HepG2 (cell line): ENCODE data around the gene DUS1L. TPM values are rescaled to one million over a fixed set of nuclear protein-coding genes. Genes with fewer than 3 reads are reported as not detected.

Experiments
- ELF1 ChIP-seq: sonication (generic); formaldehyde crosslinking; IDR thresholded peaks from 2 replicates; pipeline ENCODE4 v1.4.0; 2020; ENCODE audit warnings: missing genetic modification reagents
- ERF ChIP-seq: IDR thresholded peaks from 2 replicates; pipeline ENCODE4 v1.6.1; 2018; ENCODE audit warnings: missing biosample characterization, missing genetic modification reagents
- TBL1XR1 ChIP-seq: fragments of 150-350 bp; IDR thresholded peaks from 2 replicates; pipeline ENCODE4 v1.6.1; 2014; ENCODE audit warnings: borderline replicate concordance, low read length; ENCODE audit not compliant: partially characterized antibody
- ZNF589 ChIP-seq: sonication (generic); formaldehyde crosslinking; conservative IDR thresholded peaks from 2 replicates; pipeline ENCODE4 v1.8.0; 2022; ENCODE audit warnings: mild to moderate bottlenecking, moderate library complexity, missing genetic modification reagents
- ZNF672 ChIP-seq: sonication (generic); formaldehyde crosslinking; IDR thresholded peaks from 2 replicates; pipeline ENCODE4 v1.8.1; 2022; ENCODE audit warnings: missing genetic modification reagents
- ZNF703 ChIP-seq: sonication (generic); formaldehyde crosslinking; IDR thresholded peaks from 2 replicates; pipeline ENCODE4 v1.5.1; 2020; ENCODE audit warnings: missing genetic modification reagents, mild to moderate bottlenecking, moderate library complexity, borderline replicate concordance
- polyA plus RNA-seq, 8 experiments: library from polyadenylated mRNA; depleted of rRNA in 3 of 8; stranded (reverse) in 7 of 8; unstranded in 1 of 8; fragments of >200 nt; fragmentation: Illumina TruSeq in 4 of 8; extraction: Trizol in 4 of 8; gene quantifications; 2 replicates each; pipeline versions ENCODE4 v1.2.1 to v1.2.3, GENCODE V29; 2011 to 2016; ENCODE audit warnings: low read depth in 4 of 8, missing spikeins in 1 of 8, mixed read lengths in 1 of 8; ENCODE audit not compliant: insufficient read depth in 1 of 8
- total RNA-seq, 5 experiments: library from RNA; depleted of rRNA; stranded (reverse); fragments of >200 nt; fragmentation: Illumina TruSeq; extraction: Trizol; gene quantifications; 2 replicates each; pipeline ENCODE4 v1.2.3, GENCODE V29; 2016; ENCODE audit warnings: low read depth in 1 of 5
- TF ChIP-seq, protein P1 (sequence below): sonication (generic); formaldehyde crosslinking; IDR thresholded peaks from 2 replicates; pipeline ENCODE4 v1.5.0; 2020; ENCODE audit warnings: missing genetic modification reagents
- TF ChIP-seq, protein P2 (sequence below): sonication (generic); IDR thresholded peaks from 2 replicates; pipeline ENCODE4 v1.6.1; 2016; ENCODE audit warnings: low read depth, borderline replicate concordance
- TF ChIP-seq, protein P3 (sequence below): sonication (generic); formaldehyde crosslinking; IDR thresholded peaks from 2 replicates; pipeline ENCODE4 v1.9.0; 2022; ENCODE audit warnings: missing genetic modification reagents, mild to moderate bottlenecking, borderline replicate concordance
- TF ChIP-seq, protein P4 (sequence below): sonication (generic); formaldehyde crosslinking; IDR thresholded peaks from 2 replicates; pipeline ENCODE4 v1.4.0; 2020; ENCODE audit warnings: missing genetic modification reagents, mild to moderate bottlenecking, borderline replicate concordance
- TF ChIP-seq, protein P5 (sequence below): sonication (generic); formaldehyde crosslinking; IDR thresholded peaks from 2 replicates; pipeline ENCODE4 v1.8.0; 2022; ENCODE audit warnings: missing genetic modification reagents, mild to moderate bottlenecking, borderline replicate concordance
- TF ChIP-seq, protein P6 (sequence below): IDR thresholded peaks from 2 replicates; pipeline ENCODE4 v1.6.1; 2018; ENCODE audit warnings: missing genetic modification reagents
- TF ChIP-seq, protein P7 (sequence below): sonication (generic); formaldehyde crosslinking; IDR thresholded peaks from 2 replicates; pipeline ENCODE4 v1.4.0; 2020; ENCODE audit warnings: low read depth, mild to moderate bottlenecking, missing genetic modification reagents

The DUS1L gene
- total and polyA plus RNA-seq, 2 of the 13 experiments (the other 11 are each of a cell fraction or from before 2014, with no cell fraction given) = 81.0 to 109 TPM

DNA sequence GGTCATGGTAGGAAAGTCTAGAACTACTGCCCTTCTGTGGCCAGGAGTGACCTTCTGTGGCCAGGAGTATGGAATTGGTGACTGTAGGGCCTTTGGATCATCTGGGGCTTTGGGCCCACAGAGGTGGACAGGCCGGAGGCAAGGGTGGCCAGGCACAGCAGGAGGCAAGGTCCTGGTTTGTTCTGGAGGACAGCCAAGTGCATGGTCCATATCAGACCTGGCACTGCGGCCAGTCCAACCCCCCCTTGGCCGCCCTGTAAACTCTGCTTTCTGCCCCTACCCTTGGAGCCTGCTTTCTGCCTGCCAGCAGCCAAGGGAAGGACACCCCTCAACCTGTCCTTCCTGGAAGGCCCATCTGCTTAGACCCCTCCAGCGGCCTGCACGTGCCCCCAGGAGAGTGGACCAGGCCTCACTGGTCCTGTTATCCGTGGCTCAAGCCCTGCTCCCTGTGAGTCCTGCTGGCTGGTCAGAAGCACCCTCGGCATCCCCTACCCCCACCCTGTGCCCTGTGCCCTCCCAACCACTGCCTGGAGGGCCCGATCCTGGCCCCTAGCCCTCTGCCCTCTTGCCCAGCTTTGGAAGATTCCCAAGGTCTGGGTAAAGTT lies 25.8 kb downstream of the DUS1L start (continued):
- TF ChIP-seq, protein P1, sequence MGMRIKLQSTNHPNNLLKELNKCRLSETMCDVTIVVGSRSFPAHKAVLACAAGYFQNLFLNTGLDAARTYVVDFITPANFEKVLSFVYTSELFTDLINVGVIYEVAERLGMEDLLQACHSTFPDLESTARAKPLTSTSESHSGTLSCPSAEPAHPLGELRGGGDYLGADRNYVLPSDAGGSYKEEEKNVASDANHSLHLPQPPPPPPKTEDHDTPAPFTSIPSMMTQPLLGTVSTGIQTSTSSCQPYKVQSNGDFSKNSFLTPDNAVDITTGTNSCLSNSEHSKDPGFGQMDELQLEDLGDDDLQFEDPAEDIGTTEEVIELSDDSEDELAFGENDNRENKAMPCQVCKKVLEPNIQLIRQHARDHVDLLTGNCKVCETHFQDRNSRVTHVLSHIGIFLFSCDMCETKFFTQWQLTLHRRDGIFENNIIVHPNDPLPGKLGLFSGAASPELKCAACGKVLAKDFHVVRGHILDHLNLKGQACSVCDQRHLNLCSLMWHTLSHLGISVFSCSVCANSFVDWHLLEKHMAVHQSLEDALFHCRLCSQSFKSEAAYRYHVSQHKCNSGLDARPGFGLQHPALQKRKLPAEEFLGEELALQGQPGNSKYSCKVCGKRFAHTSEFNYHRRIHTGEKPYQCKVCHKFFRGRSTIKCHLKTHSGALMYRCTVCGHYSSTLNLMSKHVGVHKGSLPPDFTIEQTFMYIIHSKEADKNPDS (CRISPR knock-in tag) = 0 out of 2 replicates have a peak, but pooled peaks have one; percentile 44
- TF ChIP-seq ZNF672 (CRISPR knock-in tag) (no peak), ZNF589 (CRISPR knock-in tag) (no peak), TBL1XR1 (no peak), ELF1 (no peak), ERF (CRISPR knock-in tag) (no peak), ZNF703 (no peak)
- TF ChIP-seq, protein P2, sequence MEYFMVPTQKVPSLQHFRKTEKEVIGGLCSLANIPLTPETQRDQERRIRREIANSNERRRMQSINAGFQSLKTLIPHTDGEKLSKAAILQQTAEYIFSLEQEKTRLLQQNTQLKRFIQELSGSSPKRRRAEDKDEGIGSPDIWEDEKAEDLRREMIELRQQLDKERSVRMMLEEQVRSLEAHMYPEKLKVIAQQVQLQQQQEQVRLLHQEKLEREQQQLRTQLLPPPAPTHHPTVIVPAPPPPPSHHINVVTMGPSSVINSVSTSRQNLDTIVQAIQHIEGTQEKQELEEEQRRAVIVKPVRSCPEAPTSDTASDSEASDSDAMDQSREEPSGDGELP = peak; percentile 50; the same call in 1 of the 2 replicates
- TF ChIP-seq, protein P3, sequence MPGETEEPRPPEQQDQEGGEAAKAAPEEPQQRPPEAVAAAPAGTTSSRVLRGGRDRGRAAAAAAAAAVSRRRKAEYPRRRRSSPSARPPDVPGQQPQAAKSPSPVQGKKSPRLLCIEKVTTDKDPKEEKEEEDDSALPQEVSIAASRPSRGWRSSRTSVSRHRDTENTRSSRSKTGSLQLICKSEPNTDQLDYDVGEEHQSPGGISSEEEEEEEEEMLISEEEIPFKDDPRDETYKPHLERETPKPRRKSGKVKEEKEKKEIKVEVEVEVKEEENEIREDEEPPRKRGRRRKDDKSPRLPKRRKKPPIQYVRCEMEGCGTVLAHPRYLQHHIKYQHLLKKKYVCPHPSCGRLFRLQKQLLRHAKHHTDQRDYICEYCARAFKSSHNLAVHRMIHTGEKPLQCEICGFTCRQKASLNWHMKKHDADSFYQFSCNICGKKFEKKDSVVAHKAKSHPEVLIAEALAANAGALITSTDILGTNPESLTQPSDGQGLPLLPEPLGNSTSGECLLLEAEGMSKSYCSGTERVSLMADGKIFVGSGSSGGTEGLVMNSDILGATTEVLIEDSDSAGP (CRISPR knock-in tag) = 0 out of 2 replicates have a peak, but pooled peaks have one; percentile 45
- TF ChIP-seq, protein P4, sequence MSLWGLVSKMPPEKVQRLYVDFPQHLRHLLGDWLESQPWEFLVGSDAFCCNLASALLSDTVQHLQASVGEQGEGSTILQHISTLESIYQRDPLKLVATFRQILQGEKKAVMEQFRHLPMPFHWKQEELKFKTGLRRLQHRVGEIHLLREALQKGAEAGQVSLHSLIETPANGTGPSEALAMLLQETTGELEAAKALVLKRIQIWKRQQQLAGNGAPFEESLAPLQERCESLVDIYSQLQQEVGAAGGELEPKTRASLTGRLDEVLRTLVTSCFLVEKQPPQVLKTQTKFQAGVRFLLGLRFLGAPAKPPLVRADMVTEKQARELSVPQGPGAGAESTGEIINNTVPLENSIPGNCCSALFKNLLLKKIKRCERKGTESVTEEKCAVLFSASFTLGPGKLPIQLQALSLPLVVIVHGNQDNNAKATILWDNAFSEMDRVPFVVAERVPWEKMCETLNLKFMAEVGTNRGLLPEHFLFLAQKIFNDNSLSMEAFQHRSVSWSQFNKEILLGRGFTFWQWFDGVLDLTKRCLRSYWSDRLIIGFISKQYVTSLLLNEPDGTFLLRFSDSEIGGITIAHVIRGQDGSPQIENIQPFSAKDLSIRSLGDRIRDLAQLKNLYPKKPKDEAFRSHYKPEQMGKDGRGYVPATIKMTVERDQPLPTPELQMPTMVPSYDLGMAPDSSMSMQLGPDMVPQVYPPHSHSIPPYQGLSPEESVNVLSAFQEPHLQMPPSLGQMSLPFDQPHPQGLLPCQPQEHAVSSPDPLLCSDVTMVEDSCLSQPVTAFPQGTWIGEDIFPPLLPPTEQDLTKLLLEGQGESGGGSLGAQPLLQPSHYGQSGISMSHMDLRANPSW = no peak
- TF ChIP-seq, protein P5, sequence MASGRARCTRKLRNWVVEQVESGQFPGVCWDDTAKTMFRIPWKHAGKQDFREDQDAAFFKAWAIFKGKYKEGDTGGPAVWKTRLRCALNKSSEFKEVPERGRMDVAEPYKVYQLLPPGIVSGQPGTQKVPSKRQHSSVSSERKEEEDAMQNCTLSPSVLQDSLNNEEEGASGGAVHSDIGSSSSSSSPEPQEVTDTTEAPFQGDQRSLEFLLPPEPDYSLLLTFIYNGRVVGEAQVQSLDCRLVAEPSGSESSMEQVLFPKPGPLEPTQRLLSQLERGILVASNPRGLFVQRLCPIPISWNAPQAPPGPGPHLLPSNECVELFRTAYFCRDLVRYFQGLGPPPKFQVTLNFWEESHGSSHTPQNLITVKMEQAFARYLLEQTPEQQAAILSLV = no peak
- TF ChIP-seq, protein P6, sequence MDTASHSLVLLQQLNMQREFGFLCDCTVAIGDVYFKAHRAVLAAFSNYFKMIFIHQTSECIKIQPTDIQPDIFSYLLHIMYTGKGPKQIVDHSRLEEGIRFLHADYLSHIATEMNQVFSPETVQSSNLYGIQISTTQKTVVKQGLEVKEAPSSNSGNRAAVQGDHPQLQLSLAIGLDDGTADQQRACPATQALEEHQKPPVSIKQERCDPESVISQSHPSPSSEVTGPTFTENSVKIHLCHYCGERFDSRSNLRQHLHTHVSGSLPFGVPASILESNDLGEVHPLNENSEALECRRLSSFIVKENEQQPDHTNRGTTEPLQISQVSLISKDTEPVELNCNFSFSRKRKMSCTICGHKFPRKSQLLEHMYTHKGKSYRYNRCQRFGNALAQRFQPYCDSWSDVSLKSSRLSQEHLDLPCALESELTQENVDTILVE (CRISPR knock-in tag) = no peak
- TF ChIP-seq, protein P7, sequence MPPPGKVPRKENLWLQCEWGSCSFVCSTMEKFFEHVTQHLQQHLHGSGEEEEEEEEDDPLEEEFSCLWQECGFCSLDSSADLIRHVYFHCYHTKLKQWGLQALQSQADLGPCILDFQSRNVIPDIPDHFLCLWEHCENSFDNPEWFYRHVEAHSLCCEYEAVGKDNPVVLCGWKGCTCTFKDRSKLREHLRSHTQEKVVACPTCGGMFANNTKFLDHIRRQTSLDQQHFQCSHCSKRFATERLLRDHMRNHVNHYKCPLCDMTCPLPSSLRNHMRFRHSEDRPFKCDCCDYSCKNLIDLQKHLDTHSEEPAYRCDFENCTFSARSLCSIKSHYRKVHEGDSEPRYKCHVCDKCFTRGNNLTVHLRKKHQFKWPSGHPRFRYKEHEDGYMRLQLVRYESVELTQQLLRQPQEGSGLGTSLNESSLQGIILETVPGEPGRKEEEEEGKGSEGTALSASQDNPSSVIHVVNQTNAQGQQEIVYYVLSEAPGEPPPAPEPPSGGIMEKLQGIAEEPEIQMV (CRISPR knock-in tag) = peak; percentile 65; the same call in 1 of the 2 replicates
